Keratinocyte (primary cell): ENCODE data around the gene TMPRSS13.

Experiments
- CTCF ChIP-seq, 3 experiments: IDR thresholded peaks in 1 of 3; conservative IDR thresholded peaks in 1 of 3; optimal IDR thresholded peaks in 1 of 3; 2 replicates in 2 of 3; 3 replicates in 1 of 3; pipeline versions ENCODE3 to v1.5.1; 2011; ENCODE audit warnings: low read length in 3 of 3, mild to moderate bottlenecking in 3 of 3, moderate library complexity in 2 of 3, control low read depth in 1 of 3, inconsistent platforms in 1 of 3; ENCODE audit not compliant: insufficient read depth in 2 of 3; ENCODE audit errors: extremely low read depth in 1 of 3
- EZH2 ChIP-seq: IDR thresholded peaks from one replicate; pipeline ENCODE4 v1.6.1; 2012; ENCODE audit warnings: inconsistent platforms, mild to moderate bottlenecking, low read length, moderate library complexity

GRCh38 chr11:117913736-117914397 lies 15.3 kb downstream of the TMPRSS13 start:
- TF ChIP-seq CTCF (optimal IDR thresholded peaks at IDR 0.05 in 1 of 3, IDR thresholded peaks at IDR 0.05 in 1 of 3, conservative IDR thresholded peaks at IDR 0.05 in 1 of 3; ENCODE audit: extremely low read depth in 1 of 3, insufficient read depth in 2 of 3, low read length in 3 of 3), result no peak
- no peak for TF ChIP-seq EZH2
